Stimulated activated CD4-positive, alpha-beta T cell treated with anti-CD3 and anti-CD28 coated beads, Interleukin-1b, Interleukin-23, amount 100 ng/mL, for 1 hour (primary cell): ENCODE results near the gene EREG.

Experiments
- DNase-seq, 2 donors: peaks; one replicate each; pipeline ENCODE4 v3.0.0-alpha.2; 2020; ENCODE audit warnings: low read depth in 2 of 2

The EREG gene

GRCh38 chr4:74344031-74344430, 20.9 kb upstream of the EREG start:
- DNase-seq: no peak

GRCh38 chr4:74353858-74354257, 11.1 kb upstream of the EREG start:
- DNase-seq: no peak

DNA sequence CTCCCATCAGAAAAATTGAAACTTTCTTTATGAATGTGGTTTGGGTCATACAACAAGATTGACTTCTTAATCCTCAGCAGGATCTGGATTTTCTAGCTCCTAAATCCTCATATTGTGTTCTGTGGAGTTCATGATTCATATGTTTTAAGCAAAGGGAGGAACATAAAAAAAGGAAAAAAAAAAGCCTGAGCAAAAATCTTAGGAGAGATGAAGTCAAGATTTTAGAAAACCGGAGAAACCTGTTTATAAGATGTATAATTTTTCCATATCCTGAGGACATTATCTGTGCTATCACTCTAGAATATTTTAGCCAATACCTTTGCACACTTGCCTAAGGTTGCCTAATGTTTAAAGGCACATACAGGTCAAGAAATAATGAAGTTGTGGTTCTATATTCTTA, 7.0 kb upstream of the EREG start:
- no peak for DNase-seq

DNA sequence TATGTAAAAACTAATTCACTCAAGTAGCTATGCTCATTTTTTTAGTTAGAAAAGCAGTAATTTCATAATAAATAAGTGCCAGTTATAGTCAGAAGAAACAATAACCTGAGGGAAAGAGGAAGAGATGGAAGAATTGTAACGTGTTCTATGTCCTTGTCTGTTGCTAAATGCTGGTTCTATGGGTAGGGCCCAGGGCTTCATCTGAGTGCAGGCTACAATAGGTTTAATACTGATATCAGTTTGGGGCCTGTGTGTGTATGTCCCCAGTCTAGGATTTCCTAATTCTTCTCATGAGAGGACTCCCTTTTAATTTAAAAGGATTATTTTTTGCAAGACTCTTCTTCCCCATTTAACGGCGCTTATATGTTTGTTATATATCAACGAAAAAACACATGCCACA, 3.3 kb upstream of the EREG start:
- no peak for DNase-seq

DNA sequence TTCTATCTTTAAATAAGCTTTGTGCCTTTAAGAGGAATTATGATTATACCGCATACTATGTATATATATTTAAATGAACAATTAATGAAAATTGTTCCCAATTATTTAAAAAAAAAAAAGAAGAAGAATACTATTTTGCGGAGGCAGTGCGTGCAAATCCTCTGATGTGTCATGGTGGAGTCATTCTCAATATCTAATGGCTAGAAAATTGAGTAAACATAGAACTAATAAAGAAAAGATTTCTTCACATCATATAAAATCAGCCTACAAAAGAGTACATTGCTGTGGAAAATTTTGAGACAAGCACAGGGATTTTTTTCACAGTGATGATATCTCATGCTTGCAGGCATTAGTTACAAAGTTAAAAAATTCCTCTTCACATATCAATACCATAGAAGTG, 2.6 kb upstream of the EREG start:
- DNase-seq: no peak

- no peak for DNase-seq
Observed at GRCh38 chr4:74364256-74364651, 691 bp upstream of the EREG start.

DNA sequence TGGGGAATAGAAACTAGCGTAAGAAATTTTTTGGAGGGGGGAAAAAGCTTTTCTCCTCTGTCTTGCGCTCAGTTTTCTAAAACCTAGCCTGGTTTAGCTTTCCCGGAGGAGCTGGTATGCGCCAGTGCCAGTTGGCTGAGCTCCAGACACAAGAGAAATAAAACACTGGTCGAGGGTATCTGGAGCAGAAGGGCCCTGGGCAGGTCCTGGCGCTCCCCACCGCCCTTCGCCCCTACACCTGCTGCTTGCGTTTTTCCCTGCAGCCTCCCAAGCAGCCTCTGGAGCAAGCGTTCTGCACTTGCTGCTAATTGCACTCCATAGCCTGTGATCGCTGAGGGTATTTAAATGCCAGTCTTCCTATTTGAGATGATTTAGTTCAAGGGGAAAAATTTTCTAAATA, 816 bp downstream of the EREG start:
- DNase-seq: no peak

- no peak for DNase-seq
Observed at GRCh38 chr4:74366367-74366911, 1.5 kb downstream of the EREG start.

DNA sequence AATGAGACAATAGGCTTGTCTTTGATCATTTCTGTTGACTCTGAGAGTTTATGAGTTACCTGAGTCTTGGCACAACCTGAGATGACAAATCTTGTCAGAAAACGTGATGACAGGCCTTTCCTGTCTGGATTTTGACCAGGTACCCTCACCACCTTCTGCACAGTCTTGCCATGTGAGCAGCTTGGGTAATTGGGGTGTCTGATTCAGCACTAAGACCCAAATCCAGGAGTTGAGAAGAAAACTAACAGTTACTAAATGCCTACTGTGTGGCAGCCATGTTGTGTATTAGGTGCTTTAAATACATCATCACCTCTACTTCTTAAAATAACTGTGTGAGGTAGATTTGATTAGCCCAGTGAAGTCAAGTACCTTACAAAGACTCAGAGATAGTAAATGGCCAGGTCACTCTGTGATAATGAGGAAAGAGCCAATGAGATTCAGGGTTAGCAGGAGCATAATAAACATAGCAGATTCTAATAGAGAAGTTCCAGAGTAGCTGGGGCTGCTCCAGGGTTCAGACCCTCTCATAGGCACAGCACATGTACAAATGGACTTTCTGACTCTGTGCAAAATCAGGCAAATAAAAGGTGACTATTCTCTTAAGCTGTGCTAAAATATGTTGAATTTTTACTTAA, 2.8 kb downstream of the EREG start:
- no peak for DNase-seq

GRCh38 chr4:74368596-74368995, 3.7 kb downstream of the EREG start:
- DNase-seq: no peak

- DNase-seq: no peak
Observed at GRCh38 chr4:74369855-74370254, 4.9 kb downstream of the EREG start.

DNA sequence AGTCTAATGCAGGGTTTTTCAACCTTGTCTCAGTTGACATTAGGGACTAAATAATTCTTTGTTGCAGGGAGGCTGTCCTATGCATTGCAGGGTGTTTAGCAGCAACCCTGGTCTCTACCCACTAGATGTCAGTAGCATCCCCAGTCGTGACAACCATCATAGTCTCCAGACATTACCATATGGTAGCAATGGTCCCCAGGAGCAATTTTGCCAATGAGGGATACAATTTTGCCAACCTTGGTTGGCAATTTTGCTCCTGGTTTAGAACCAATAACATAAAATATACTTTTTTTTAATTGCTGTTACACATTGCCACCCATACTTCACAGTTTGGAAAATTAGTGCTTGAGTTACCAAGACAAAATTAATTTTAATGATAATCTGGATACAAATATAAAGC, 6.0 kb downstream of the EREG start:
- DNase-seq: no peak

- DNase-seq: no peak
Observed at GRCh38 chr4:74374128-74374527, 9.2 kb downstream of the EREG start.

DNA sequence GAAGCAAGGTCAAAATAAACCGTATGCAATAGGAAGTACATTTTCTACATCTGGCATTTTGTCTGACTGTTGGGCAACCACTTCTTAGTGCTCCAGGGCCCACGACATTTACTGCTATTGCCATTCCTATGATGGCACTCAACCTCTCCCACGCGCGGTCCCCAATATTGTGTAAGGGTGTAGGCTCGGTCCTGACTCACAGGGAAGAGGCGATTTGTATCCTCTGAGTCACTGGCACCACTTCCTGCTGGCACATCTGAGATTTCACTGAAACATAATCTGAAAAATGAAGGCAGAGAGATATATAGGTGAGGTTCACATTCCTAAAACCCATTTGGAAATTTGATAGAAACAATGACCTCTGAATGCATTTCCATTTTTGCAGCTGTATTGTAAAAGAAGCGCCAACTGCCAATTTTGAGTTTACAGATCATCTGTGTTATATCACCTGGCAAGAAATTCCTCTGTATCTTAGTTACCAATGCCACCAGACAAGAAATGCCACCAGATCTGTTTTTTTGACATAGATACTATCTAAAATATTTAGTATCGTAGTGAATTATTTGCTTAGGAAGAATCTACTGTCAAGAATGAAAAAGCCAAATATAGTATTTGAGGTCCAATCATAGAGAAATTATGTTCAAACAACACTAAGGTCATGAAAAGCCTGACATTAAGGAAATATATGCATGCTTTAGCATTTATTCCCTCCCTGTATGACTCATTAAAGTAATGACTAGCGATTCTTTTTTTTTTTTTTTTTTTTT, 9.8 kb downstream of the EREG start:
- no peak for DNase-seq

DNA sequence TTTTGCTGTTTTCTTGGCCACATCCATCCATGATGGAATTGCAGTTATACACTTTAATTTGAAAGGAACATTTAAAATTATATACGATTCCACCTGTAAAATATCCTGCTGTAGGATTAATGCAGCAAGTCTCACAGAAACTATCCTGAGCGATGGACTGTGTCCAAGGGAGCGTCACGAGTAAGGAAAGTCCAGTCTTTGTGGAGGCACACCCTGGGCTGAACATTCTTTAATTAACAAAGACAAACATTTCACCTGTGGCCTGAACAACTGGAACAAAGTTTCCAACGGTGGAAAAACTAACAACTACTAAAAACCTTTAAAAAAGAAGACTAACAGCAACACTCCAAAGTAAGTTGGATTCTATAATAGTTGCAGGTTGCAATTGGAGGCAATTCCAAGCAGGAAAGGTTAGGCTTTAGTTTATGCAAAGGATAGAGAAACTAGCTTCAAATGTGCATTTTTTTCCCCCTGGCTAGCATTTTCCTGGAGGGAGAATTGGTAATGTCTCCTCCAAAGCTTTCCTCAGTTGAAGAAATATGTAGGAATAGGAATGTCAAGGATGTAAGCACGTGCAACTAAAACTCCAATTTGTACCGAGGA, 11.0 kb downstream of the EREG start:
- DNase-seq: no peak

GRCh38 chr4:74376888-74377483, 12.0 kb downstream of the EREG start:
- DNase-seq: no peak

- DNase-seq: no peak
Observed at GRCh38 chr4:74377714-74378113, 12.8 kb downstream of the EREG start.

- no peak for DNase-seq
Observed at GRCh38 chr4:74378573-74378972, 13.6 kb downstream of the EREG start.

DNA sequence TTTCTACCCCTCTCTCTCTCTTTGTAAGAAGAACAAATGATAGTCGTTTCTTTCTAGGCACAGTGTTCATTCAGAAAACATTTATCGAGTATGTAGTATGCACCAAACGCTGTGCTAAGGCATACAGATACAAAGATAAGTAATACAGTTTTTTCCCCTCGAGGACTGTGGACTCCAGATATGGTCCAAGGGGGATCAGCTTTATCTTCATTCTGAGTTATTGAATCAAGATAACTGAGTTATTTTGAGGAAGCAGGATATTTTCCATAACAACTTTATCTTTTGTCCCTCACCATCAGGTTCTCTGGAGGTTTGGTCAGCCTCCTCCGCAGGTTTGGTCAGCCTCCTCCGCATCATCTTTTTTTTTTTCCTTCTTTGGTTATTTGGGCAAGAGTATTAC, 15.0 kb downstream of the EREG start:
- DNase-seq: no peak

- DNase-seq: no peak
Observed at GRCh38 chr4:74385386-74385785, 20.4 kb downstream of the EREG start.

GRCh38 chr4:74386159-74386558, 21.2 kb downstream of the EREG start:
- no peak for DNase-seq

DNA sequence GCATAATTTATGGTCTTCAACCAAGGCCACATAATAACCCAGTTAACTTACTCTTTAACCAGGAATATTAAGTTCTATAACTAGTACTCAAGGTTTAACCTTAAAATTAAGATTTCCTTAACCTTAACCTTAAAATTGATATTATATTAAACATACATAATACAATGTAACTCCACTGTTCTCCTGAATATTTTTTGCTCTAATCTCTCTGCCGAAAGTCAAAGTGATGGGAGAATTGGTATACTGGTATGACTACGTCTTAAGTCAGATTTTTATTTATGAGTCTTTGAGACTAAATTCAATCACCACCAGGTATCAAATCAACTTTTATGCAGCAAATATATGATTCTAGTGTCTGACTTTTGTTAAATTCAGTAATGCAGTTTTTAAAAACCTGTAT, 22.8 kb downstream of the EREG start:
- DNase-seq: no peak

GRCh38 chr4:74389494-74389893, 24.5 kb downstream of the EREG start:
- no peak for DNase-seq
